ENCODE results near the gene KLRD1. TPM values are rescaled to one million over a fixed set of nuclear protein-coding genes. Genes with fewer than 3 reads are reported as not detected.
"Not testable (repeated sequence)": the region's sequence is repeated elsewhere in the genome, so short reads cannot be mapped to it uniquely, and the experiment has no call there.

The KLRD1 gene
- total RNA-seq, 1 donor from 2014 or later, result 0.52 TPM

- peak overlapping the region; percentile 88 for H3K27ac ChIP-seq (ENCODE audit: low read depth, low read length)
- peaks cover 23 to 34% (median 23%) of the 10 kb centered on the region in 3 donors for H3K4me1 ChIP-seq (ENCODE audit: control insufficient read depth in 3 of 3, insufficient read depth in 3 of 3, low read length in 3 of 3)
- no peaks in the 10 kb centered on the region for H3K36me3 ChIP-seq (ENCODE audit: control insufficient read depth in 3 of 3, insufficient read depth in 3 of 3, low read length in 3 of 3)
- no peak overlapping the region for H3K4me3 ChIP-seq (ENCODE audit: low read length in 3 of 3)
- H3K9me3 ChIP-seq (ENCODE audit: control insufficient read depth in 3 of 3, low read length in 3 of 3), result no peaks in the 10 kb centered on the region
- H3K9ac ChIP-seq (ENCODE audit: low read depth in 1 of 3, low read length in 3 of 3), result no peak overlapping the region
- no peaks in the 10 kb centered on the region for H3K27me3 ChIP-seq (ENCODE audit: control insufficient read depth in 3 of 3, insufficient read depth in 3 of 3, low read length in 3 of 3)
These were observed 59.2 kb downstream of the KLRD1 start for GRCh38 chr12:10366875-10367274.

GRCh38 chr12:10367714-10368113 lies 60.0 kb downstream of the KLRD1 start:
- not testable (repeated sequence) for H3K4me3 ChIP-seq (ENCODE audit: low read length in 3 of 3); H3K9ac ChIP-seq (ENCODE audit: low read depth in 1 of 3, low read length in 3 of 3); H3K27ac ChIP-seq (ENCODE audit: low read depth, low read length); H3K27me3 ChIP-seq (ENCODE audit: control insufficient read depth in 3 of 3, insufficient read depth in 3 of 3, low read length in 3 of 3); H3K9me3 ChIP-seq (ENCODE audit: control insufficient read depth in 3 of 3, low read length in 3 of 3); H3K36me3 ChIP-seq (ENCODE audit: control insufficient read depth in 3 of 3, insufficient read depth in 3 of 3, low read length in 3 of 3)
- H3K4me1 ChIP-seq (ENCODE audit: control insufficient read depth in 3 of 3, insufficient read depth in 3 of 3, low read length in 3 of 3), result peaks cover 23 to 34% (median 23%) of the 10 kb centered on the region in 3 donors

- Histone ChIP-seq H3K4me1 (ENCODE audit: control insufficient read depth in 3 of 3, insufficient read depth in 3 of 3, low read length in 3 of 3) (peaks cover 18 to 27% (median 20%) of the 10 kb centered on the region in 3 donors), H3K27me3 (ENCODE audit: control insufficient read depth in 3 of 3, insufficient read depth in 3 of 3, low read length in 3 of 3) (no peaks in the 10 kb centered on the region), H3K27ac (ENCODE audit: low read depth, low read length) (peak overlapping the region; percentile 23), H3K4me3 (ENCODE audit: low read length in 3 of 3) (no peak overlapping the region), H3K9me3 (ENCODE audit: control insufficient read depth in 3 of 3, low read length in 3 of 3) (no peaks in the 10 kb centered on the region), H3K36me3 (ENCODE audit: control insufficient read depth in 3 of 3, insufficient read depth in 3 of 3, low read length in 3 of 3) (no peaks in the 10 kb centered on the region), H3K9ac (ENCODE audit: low read depth in 1 of 3, low read length in 3 of 3) (peak overlapping the region in 1 of 3 donors; percentile 64)
These were observed 60.8 kb downstream of the KLRD1 start for GRCh38 chr12:10368206-10369171.

GRCh38 chr12:10369557-10370415 lies 62.1 kb downstream of the KLRD1 start:
- no peaks in the 10 kb centered on the region for H3K36me3 ChIP-seq (ENCODE audit: control insufficient read depth in 3 of 3, insufficient read depth in 3 of 3, low read length in 3 of 3)

GRCh38 chr12:10371893-10372535 lies 64.3 kb downstream of the KLRD1 start:
- H3K4me3 ChIP-seq (ENCODE audit: low read length in 3 of 3); H3K4me1 ChIP-seq (ENCODE audit: control insufficient read depth in 3 of 3, insufficient read depth in 3 of 3, low read length in 3 of 3); H3K9me3 ChIP-seq (ENCODE audit: control insufficient read depth in 3 of 3, low read length in 3 of 3); H3K27ac ChIP-seq (ENCODE audit: low read depth, low read length); H3K27me3 ChIP-seq (ENCODE audit: control insufficient read depth in 3 of 3, insufficient read depth in 3 of 3, low read length in 3 of 3); H3K36me3 ChIP-seq (ENCODE audit: control insufficient read depth in 3 of 3, insufficient read depth in 3 of 3, low read length in 3 of 3); H3K9ac ChIP-seq (ENCODE audit: low read depth in 1 of 3, low read length in 3 of 3): not testable (repeated sequence)

More at GRCh38 chr12:10369557-10370415, 62.1 kb downstream of the KLRD1 start:
- no peak overlapping the region for H3K9ac ChIP-seq (ENCODE audit: low read depth in 1 of 3, low read length in 3 of 3)
- no peak overlapping the region for H3K27ac ChIP-seq (ENCODE audit: low read depth, low read length)
- no peak overlapping the region for H3K4me3 ChIP-seq (ENCODE audit: low read length in 3 of 3)
- no peaks in the 10 kb centered on the region for H3K9me3 ChIP-seq (ENCODE audit: control insufficient read depth in 3 of 3, low read length in 3 of 3)
- H3K27me3 ChIP-seq (ENCODE audit: control insufficient read depth in 3 of 3, insufficient read depth in 3 of 3, low read length in 3 of 3), result no peaks in the 10 kb centered on the region
- peaks cover 10 to 15% (median 10%) of the 10 kb centered on the region in 3 donors for H3K4me1 ChIP-seq (ENCODE audit: control insufficient read depth in 3 of 3, insufficient read depth in 3 of 3, low read length in 3 of 3)

GRCh38 chr12:10372559-10372958 lies 64.9 kb downstream of the KLRD1 start:
- Histone ChIP-seq H3K36me3 (ENCODE audit: control insufficient read depth in 3 of 3, insufficient read depth in 3 of 3, low read length in 3 of 3) (no peaks in the 10 kb centered on the region), H3K4me1 (ENCODE audit: control insufficient read depth in 3 of 3, insufficient read depth in 3 of 3, low read length in 3 of 3) (peaks cover 0 to 2% (median 0%) of the 10 kb centered on the region in 3 donors), H3K27ac (ENCODE audit: low read depth, low read length) (no peak overlapping the region), H3K27me3 (ENCODE audit: control insufficient read depth in 3 of 3, insufficient read depth in 3 of 3, low read length in 3 of 3) (no peaks in the 10 kb centered on the region), H3K9me3 (ENCODE audit: control insufficient read depth in 3 of 3, low read length in 3 of 3) (no peaks in the 10 kb centered on the region), H3K9ac (ENCODE audit: low read depth in 1 of 3, low read length in 3 of 3) (no peak overlapping the region), H3K4me3 (ENCODE audit: low read length in 3 of 3) (no peak overlapping the region)

GRCh38 chr12:10374624-10375018 lies 67.0 kb downstream of the KLRD1 start:
- Histone ChIP-seq H3K27me3 (ENCODE audit: control insufficient read depth in 3 of 3, insufficient read depth in 3 of 3, low read length in 3 of 3) (no peaks in the 10 kb centered on the region), H3K27ac (ENCODE audit: low read depth, low read length) (no peak overlapping the region), H3K9ac (ENCODE audit: low read depth in 1 of 3, low read length in 3 of 3) (no peak overlapping the region), H3K36me3 (ENCODE audit: control insufficient read depth in 3 of 3, insufficient read depth in 3 of 3, low read length in 3 of 3) (no peaks in the 10 kb centered on the region), H3K9me3 (ENCODE audit: control insufficient read depth in 3 of 3, low read length in 3 of 3) (no peaks in the 10 kb centered on the region), H3K4me3 (ENCODE audit: low read length in 3 of 3) (no peak overlapping the region), H3K4me1 (ENCODE audit: control insufficient read depth in 3 of 3, insufficient read depth in 3 of 3, low read length in 3 of 3) (no peaks in the 10 kb centered on the region)

GRCh38 chr12:10378737-10379136 lies 71.1 kb downstream of the KLRD1 start:
- H3K36me3 ChIP-seq (ENCODE audit: control insufficient read depth in 3 of 3, insufficient read depth in 3 of 3, low read length in 3 of 3); H3K27me3 ChIP-seq (ENCODE audit: control insufficient read depth in 3 of 3, insufficient read depth in 3 of 3, low read length in 3 of 3): not testable (repeated sequence)

More at GRCh38 chr12:10378737-10379136, 71.1 kb downstream of the KLRD1 start:
- not testable (repeated sequence) for H3K9me3 ChIP-seq (ENCODE audit: control insufficient read depth in 3 of 3, low read length in 3 of 3); H3K4me3 ChIP-seq (ENCODE audit: low read length in 3 of 3); H3K27ac ChIP-seq (ENCODE audit: low read depth, low read length); H3K9ac ChIP-seq (ENCODE audit: low read depth in 1 of 3, low read length in 3 of 3); H3K4me1 ChIP-seq (ENCODE audit: control insufficient read depth in 3 of 3, insufficient read depth in 3 of 3, low read length in 3 of 3)
